HCT116 (cell line): ENCODE measurements around the gene SCFD2. TPM values are rescaled to one million over a fixed set of nuclear protein-coding genes. Genes with fewer than 3 reads are reported as not detected.

Source experiments
- ATAC-seq: fragments of 200-7000 bp; cut with Tn5 transposase; 2 replicates; pipeline ENCODE4 v1.9.1; 2020; ENCODE audit warnings: mild to moderate bottlenecking, moderate library complexity
- BruUV-seq: library from RNA; stranded (reverse); fragments of 400-500 nt; replicated peaks from 2 replicates; lab custom pipeline; 2021; lab: Mats Ljungman, UMichigan
- CTCF ChIA-PET: fragments of 300-600 bp; sonication (Branson Sonifier 250); formaldehyde crosslinking; loops from one replicate; lab custom pipeline; 2021; ENCODE audit warnings: antibody characterized with exemption; lab: Charles Lee
- POLR2A ChIA-PET: fragments of 300-600, 350-600 bp; sonication (Branson Sonifier 250); formaldehyde crosslinking; loops from one replicate; lab custom pipeline; 2021; ENCODE audit warnings: antibody characterized with exemption; lab: Charles Lee
- RAD21 ChIA-PET, 2 experiments: fragments of 300-600 bp; sonication (Branson Sonifier 250); formaldehyde crosslinking; loops; one replicate each; lab custom pipeline; 2023; ENCODE audit warnings: low total read pairs in 2 of 2; ENCODE audit not compliant: uncharacterized antibody in 2 of 2, unreplicated experiment in 2 of 2, low non-redundant PET in 1 of 2; lab: Charles Lee
- DNase-seq: peaks from one replicate; pipeline ENCODE4 v3.0.0-alpha.2; 2010; ENCODE audit warnings: low read depth, low spot score
- H2AFZ ChIP-seq: fragments of 200-600 bp; shearing (Covaris generic), sonication (generic); 2 replicates; pipeline ENCODE4 v1.6.1; 2017; ENCODE audit warnings: low read depth, mixed run types, mixed read lengths, antibody characterized with exemption, low read length; ENCODE audit not compliant: poor library complexity, severe bottlenecking
- H3K27ac ChIP-seq: 2 replicates; pipeline ENCODE4 v1.5.1; 2012; ENCODE audit warnings: low read depth, low read length
- H3K27me3 ChIP-seq: fragments of 200-600 bp; sonication (generic); 2 replicates; pipeline ENCODE4 v1.6.1; 2016; ENCODE audit warnings: mixed run types, low read length, mixed read lengths; ENCODE audit not compliant: insufficient read depth
- H3K36me3 ChIP-seq, 2 experiments: fragments of 200-500 bp in 1 of 2; fragments of 200-600 bp in 1 of 2; sonication (Bioruptor generic) in 1 of 2; sonication (generic) in 1 of 2; 2 replicates each; pipeline versions ENCODE4 v1.5.1 to v1.6.1; 2014 to 2016; ENCODE audit warnings: low read length in 2 of 2, inconsistent platforms in 1 of 2, mixed read lengths in 1 of 2, mixed run types in 1 of 2; ENCODE audit not compliant: insufficient read depth in 2 of 2, control insufficient read depth in 1 of 2
- H3K4me1 ChIP-seq, 2 experiments: fragments of 200-600 bp in 1 of 2; sonication (generic) in 1 of 2; 2 replicates each; pipeline versions ENCODE4 v1.5.1 to v1.6.1; 2012 to 2017; ENCODE audit warnings: low read length in 2 of 2, inconsistent platforms in 1 of 2, mild to moderate bottlenecking in 1 of 2, mixed read lengths in 1 of 2, mixed run types in 1 of 2, moderate library complexity in 1 of 2; ENCODE audit not compliant: insufficient read depth in 2 of 2, control insufficient read depth in 1 of 2
- H3K4me2 ChIP-seq: fragments of 200-600 bp; sonication (generic); 2 replicates; pipeline ENCODE4 v1.6.1; 2017; ENCODE audit warnings: mixed run types, low read length, mixed read lengths
- H3K4me3 ChIP-seq, 2 experiments: fragments of 200-600 bp in 1 of 2; sonication (generic) in 1 of 2; replicated peaks in 1 of 2; 2 replicates each; pipeline ENCODE4 v1.5.1; 2011 to 2016; ENCODE audit warnings: low read length in 2 of 2, control low read depth in 1 of 2, low read depth in 1 of 2, mild to moderate bottlenecking in 1 of 2, mixed read lengths in 1 of 2, mixed run types in 1 of 2
- H3K79me2 ChIP-seq: fragments of 200-600 bp; sonication (generic); 2 replicates; pipeline ENCODE4 v1.6.1; 2017; ENCODE audit warnings: mild to moderate bottlenecking, mixed run types, low read length, moderate library complexity, mixed read lengths; ENCODE audit not compliant: insufficient read depth
- H3K9ac ChIP-seq: fragments of 200-600 bp; sonication (generic); 2 replicates; pipeline ENCODE4 v1.6.1; 2016; ENCODE audit warnings: low read length, mixed read lengths
- H3K9me2 ChIP-seq: fragments of 200-600 bp; sonication (generic), shearing (Covaris generic); 2 replicates; pipeline ENCODE4 v1.6.1; 2017; ENCODE audit warnings: mixed run types, mild to moderate bottlenecking, moderate library complexity; ENCODE audit not compliant: insufficient read depth
- H3K9me3 ChIP-seq, 2 experiments: fragments of 200-500 bp in 1 of 2; fragments of 200-600 bp in 1 of 2; sonication (Bioruptor generic) in 1 of 2; sonication (generic) in 1 of 2; 2 replicates each; pipeline ENCODE4 v1.6.1; 2014 to 2017; ENCODE audit warnings: low read length in 2 of 2, mixed read lengths in 2 of 2, inconsistent platforms in 1 of 2, low read depth in 1 of 2, mild to moderate bottlenecking in 1 of 2, mixed run types in 1 of 2, moderate library complexity in 1 of 2; ENCODE audit not compliant: control insufficient read depth in 1 of 2, insufficient read depth in 1 of 2
- H4K20me1 ChIP-seq: fragments of 200-600 bp; sonication (generic), shearing (Covaris generic); 2 replicates; pipeline ENCODE4 v1.6.1; 2017; ENCODE audit warnings: mixed run types, mild to moderate bottlenecking, moderate library complexity; ENCODE audit not compliant: insufficient read depth
- EGR1 ChIP-seq: IDR thresholded peaks from 2 replicates; pipeline ENCODE4 v1.6.1; 2012; ENCODE audit warnings: low read depth
- ELF1 ChIP-seq: IDR thresholded peaks from 2 replicates; pipeline ENCODE4 v1.6.1; 2012; ENCODE audit warnings: low read depth, borderline replicate concordance
- FOSL1 ChIP-seq: IDR thresholded peaks from 2 replicates; pipeline ENCODE4 v1.6.1; 2012; ENCODE audit warnings: low read depth
- POLR2A ChIP-seq: IDR thresholded peaks from 2 replicates; pipeline ENCODE4 v1.7.0; 2011; ENCODE audit warnings: borderline replicate concordance; ENCODE audit not compliant: insufficient read depth, insufficient read length; ENCODE audit errors: extremely low read depth
- POLR2AphosphoS5 ChIP-seq: IDR thresholded peaks from 2 replicates; pipeline ENCODE4 v1.6.1; 2011; ENCODE audit warnings: mild to moderate bottlenecking, low read depth, low read length, moderate library complexity
- RAD21 ChIP-seq: IDR thresholded peaks from 2 replicates; pipeline ENCODE4 v1.6.1; 2012; ENCODE audit warnings: low read depth, mild to moderate bottlenecking
- SP1 ChIP-seq: IDR thresholded peaks from 2 replicates; pipeline ENCODE4 v1.6.1; 2012; ENCODE audit warnings: low read depth
- YY1 ChIP-seq: IDR thresholded peaks from 2 replicates; pipeline ENCODE4 v1.6.1; 2011; ENCODE audit warnings: low read length, low read depth, moderate library complexity, mild to moderate bottlenecking; ENCODE audit not compliant: insufficient replicate concordance; ENCODE audit errors: extremely low read depth
- ZNF274 ChIP-seq: fragments of 200-500 bp; sonication (Bioruptor generic); IDR thresholded peaks from 2 replicates; pipeline ENCODE4 v1.6.1; 2014; ENCODE audit warnings: mild to moderate bottlenecking, low read depth, low read length, inconsistent platforms
- intact Hi-C: fragments of 100-400 bp; cut with micrococcal nuclease; formaldehyde crosslinking; loops from 2 replicates; pipeline ENCODE4 v1.10.0; 2022
- total RNA-seq: library from RNA; stranded (reverse); gene quantifications from one replicate; pipeline ENCODE4 v1.2.1, GENCODE V29; 2021; ENCODE audit not compliant: unreplicated experiment

Gene SCFD2
- total RNA-seq, 1 experiment from 2014 or later = 13.6 TPM

- Histone ChIP-seq H3K9me2 (no peaks in the 10 kb centered on the region), H3K36me3 (no peaks in the 10 kb centered on the region), H2AFZ (no peak overlapping the region), H3K4me1 (no peaks in the 10 kb centered on the region), H3K27me3 (no peaks in the 10 kb centered on the region), H3K27ac (no peak overlapping the region), H4K20me1 (no peaks in the 10 kb centered on the region), H3K79me2 (no peaks in the 10 kb centered on the region), H3K9ac (no peak overlapping the region), H3K4me2 (no peak overlapping the region), H3K9me3 (no peaks in the 10 kb centered on the region), H3K4me3 (no peak overlapping the region)
- DNase-seq = no peak
- intact Hi-C loops = no loop called here
- POLR2A ChIA-PET = no interaction called here
- CTCF ChIA-PET = no interaction called here
- no peak for TF ChIP-seq POLR2AphosphoS5
- no peak for TF ChIP-seq SP1
- TF ChIP-seq RAD21 = no peak
- TF ChIP-seq ZNF274 = no peak
- no peak for TF ChIP-seq FOSL1
- TF ChIP-seq YY1 = no peak
- ATAC-seq = no peak
- no TSS peak for BruUV-seq
- RAD21 ChIA-PET = no interaction called here
Observed at GRCh38 chr4:52852041-52852440, 513.8 kb downstream of the SCFD2 start.

DNA sequence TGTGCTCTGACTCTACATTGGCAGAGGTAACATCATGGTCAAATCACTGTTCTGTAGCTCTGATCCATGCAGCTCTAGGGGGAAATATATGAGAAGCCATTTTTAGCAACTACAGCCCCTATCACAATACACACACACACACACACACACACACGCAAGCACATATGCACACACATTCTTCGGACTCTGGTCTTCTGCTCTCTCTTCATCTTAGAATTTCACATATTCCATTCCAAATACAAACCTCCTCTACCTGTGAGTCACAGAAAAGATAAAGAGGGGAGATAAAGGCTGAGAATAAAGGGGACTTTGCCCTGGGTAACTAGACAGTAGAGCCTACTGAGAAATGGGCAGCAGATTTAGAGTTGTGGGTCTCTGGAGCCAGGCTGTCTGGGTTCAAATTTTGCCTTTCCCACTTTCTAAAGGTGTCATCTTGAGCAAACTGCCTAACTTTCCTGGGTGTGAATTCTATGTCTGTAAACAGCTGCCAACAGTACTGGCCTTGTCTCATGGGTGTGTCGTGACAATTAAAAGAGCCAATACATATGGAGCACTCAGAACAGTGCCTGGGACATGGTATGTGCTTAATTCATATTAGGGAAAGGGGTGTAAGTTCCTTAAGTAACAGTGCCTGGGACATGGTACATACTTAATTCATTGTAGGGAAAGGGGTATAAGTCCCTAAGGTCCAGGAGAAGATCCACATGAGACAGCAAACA lies 515.3 kb downstream of the SCFD2 start:
- Histone ChIP-seq H3K9me2 (no peaks in the 10 kb centered on the region), H3K4me3 (no peak overlapping the region), H3K4me1 (no peaks in the 10 kb centered on the region), H4K20me1 (no peaks in the 10 kb centered on the region), H3K36me3 (no peaks in the 10 kb centered on the region), H3K9ac (no peak overlapping the region)
- intact Hi-C loops = no loop called here
- no TSS peak for BruUV-seq
- DNase-seq = no peak
- POLR2A ChIA-PET = no interaction called here
- TF ChIP-seq POLR2AphosphoS5 = no peak
- TF ChIP-seq POLR2A = no peak
- TF ChIP-seq ELF1 = no peak
- TF ChIP-seq EGR1 = no peak
- TF ChIP-seq, all 23 proteins: peak for 0
- ChIA-PET RAD21 (no interaction called here), CTCF (no interaction called here)
- Histone ChIP-seq H3K27me3 (no peaks in the 10 kb centered on the region), H3K79me2 (no peaks in the 10 kb centered on the region), H3K27ac (no peak overlapping the region), H3K4me2 (no peak overlapping the region), H3K9me3 (no peaks in the 10 kb centered on the region), H2AFZ (no peak overlapping the region)
- ATAC-seq = no peak
